ENCODE measurements around the gene RALA.
"Not testable (repeated sequence)": the region's sequence is repeated elsewhere in the genome, so short reads cannot be mapped to it uniquely, and the experiment has no call there.

The RALA gene

DNA sequence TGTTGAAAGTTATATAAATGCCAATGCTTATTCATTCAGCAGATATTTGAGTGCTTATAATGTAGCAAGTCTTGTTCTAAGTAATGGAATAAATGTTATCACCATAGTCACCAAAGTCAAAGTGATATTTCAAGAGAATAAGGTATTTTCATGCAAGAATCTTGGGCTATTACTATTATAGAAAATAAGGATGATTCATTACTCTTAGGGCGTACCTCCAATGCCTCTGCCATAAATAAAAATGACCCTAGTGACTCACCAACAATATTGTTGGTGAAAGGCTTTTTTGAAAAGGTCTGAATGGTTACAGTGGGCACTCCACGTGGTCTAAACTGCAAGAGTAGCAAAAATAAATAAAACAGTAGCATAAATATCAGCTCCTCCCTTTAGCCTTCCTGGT, 68.4 kb downstream of the RALA start:
- DNase-seq, result no peak

DNA sequence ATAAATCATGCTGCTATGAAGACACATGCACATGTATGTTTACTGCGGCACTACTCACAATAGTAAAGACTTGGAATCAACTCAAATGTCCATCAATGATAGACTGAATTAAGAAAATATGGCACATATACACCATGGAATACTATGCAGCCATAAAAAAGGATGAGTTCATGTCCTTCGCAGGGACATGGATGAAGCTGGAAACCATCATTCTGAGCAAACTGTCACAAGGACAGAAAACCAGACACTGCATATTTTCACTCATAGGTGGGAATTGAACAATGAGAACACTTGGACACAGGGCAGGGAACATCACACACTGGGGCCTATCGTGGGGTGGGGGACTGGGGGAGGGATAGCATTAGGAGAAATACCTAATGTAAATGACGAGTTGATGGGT, 69.7 kb downstream of the RALA start:
- DNase-seq, result not testable (repeated sequence)

DNA sequence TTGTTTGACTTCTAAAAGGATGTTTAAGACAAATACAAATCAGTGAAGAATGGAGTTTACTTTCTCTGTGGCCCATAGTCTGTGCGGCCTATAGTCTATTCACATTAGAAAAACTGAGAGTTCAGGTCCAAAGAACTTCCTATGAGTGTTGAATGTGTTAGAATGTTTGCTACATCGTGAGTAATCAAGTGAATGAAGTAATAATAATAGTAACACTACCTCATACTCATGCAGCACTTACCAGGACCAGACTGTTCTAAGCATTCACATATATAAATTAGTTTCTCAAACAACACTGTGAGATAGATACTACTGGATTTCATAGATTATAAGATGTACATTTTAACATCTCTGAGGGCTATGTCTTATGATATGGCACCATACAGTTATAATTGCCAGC, 70.4 kb downstream of the RALA start:
- DNase-seq, result no peak

- DNase-seq, result no peak
Observed at GRCh38 chr7:39695852-39696586, 72.6 kb downstream of the RALA start.

DNA sequence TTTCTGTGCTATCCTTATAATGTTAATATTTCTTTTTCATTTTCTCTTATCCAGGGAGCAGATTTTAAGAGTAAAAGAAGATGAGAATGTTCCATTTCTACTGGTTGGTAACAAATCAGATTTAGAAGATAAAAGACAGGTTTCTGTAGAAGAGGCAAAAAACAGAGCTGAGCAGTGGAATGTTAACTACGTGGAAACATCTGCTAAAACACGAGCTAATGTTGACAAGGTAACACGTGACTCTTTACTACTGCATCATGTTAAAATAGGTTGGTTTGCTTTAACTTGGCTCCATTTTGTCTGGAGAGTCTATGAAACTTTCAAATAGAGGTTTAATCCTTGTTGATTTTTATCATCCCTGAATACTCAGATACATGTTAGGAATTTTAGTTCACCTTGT, 73.3 kb downstream of the RALA start:
- no peak for DNase-seq

DNA sequence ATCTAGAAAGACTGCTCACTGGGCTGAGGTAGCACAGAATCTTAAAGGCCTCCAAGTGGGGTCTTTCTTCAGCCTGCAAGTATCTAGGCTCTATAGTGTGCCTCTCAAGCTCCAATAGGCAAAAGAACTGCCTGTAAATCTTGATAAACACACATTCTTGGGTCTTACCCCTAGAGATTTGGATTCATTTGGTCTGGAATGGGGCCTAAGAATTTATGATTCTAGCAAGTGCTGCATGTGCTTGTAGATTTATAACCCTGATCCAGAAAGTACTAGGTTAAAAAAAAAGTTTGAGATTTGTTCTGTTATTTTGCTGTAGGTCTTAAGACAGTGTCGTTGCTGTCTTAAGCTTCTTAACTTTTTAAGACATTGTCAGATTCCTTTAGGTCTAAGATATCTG, 74.1 kb downstream of the RALA start:
- DNase-seq, result no peak

GRCh38 chr7:39700165-39700564, 76.8 kb downstream of the RALA start:
- no peak for DNase-seq

GRCh38 chr7:39700932-39701331, 77.6 kb downstream of the RALA start:
- DNase-seq, result peak; percentile 38

DNA sequence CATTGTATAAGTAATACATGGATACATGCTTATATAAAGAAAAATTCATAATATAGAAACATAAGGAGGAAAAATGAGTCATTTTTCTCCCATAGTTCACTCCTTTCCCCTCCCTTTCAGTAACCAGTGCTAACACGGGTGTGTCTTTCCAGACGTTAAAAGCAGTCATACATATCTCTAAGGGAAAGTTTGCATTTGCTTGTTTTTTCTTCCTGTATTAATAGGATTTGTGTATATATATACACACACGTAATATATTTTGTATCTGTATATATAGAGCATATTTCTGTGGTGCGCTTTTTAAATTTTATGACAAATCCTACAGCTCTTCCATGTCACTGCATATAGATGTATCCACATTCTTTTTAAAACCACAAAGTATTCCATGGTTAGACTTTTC, 78.8 kb downstream of the RALA start:
- DNase-seq, result no peak

DNA sequence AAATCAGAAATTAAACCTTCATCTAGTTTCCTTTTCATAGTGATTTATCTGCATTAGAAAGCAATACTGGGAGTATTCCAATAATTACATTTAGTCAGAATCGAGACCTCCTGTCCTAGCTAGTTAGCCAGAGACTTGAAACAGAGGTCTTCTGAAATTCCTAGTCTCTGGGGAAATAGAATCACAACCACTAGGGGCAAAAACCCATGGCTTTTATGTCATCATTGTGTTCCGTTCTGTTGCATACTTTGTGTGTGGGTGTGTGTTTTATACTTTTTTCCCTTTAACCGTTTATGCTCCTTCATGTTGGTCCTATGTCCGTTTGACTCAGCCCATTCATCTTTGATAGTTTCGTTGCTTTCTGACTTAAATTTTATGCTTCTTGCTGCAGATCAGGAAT, 79.8 kb downstream of the RALA start:
- DNase-seq, result no peak

DNA sequence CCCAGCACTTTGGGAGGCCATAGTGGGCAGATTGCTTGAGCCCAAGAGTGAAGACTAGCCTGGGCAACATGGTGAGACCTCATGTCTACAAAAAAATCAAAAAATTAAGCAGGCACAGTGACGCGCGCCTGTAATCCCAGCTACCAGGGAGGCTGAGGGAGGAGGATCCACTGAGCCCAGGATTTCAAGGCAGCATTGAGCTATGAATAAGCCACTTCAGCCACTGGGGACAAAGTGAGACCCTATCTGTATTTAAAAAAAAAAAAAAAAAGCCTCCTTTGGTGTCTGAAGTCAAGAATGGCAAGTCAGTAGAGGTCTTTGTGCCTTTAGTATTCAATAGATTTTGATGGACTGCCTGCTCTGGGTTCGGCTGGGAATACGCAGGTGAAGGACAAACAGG, 85.7 kb downstream of the RALA start:
- DNase-seq, result no peak

- DNase-seq, result no peak
Observed at GRCh38 chr7:39709768-39710311, 86.5 kb downstream of the RALA start.

DNA sequence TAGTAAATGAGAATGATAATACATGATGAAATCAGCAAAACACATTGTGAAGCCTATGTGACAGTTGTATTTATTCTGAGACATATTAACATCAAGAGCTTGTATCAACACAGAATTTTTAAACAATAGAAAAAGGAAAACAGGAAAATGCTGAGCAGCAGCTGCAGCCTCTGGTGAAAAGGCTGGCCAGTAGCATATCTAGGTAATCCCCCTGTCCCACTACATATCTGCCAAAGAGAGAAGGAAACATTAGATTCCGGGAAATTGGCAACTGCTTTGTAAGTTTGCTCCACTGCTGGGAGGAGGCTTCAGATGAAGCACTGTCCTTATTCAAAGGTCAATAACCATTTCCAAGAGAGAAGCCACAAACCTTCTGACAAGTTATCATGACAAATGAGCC, 89.4 kb downstream of the RALA start:
- DNase-seq, result no peak

DNA sequence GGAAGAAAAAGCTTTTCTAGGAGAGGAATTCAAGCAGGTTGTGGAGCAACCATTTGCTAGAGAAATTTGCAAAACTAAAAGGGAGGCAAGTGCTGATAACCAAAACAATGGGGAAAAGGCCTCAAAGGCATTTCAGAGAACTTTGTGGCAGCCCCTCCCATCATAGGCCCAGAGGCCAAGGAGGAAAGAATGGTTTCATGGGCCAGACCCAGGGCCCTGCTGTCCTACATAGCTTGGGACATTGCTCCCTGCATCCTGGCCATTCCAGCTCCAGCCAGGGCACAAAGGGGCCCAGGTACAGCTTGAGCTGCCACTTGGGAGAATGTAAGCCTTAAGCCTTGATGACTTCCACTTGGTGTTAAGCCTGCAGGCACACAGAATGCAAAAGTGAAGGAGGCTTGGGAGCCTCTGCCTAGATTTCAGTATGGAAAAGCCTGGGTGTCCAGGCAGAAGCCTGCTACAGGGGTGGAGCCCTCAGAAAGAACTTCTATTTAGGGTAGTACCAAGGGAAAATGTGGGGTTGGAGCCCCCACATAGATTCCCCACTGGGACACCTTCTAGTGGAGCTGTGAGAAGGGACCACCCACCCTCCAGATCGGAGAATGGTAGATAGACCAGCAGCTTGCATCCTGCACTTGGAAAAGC, 91.2 kb downstream of the RALA start:
- no peak for DNase-seq

- no peak for DNase-seq
Observed at GRCh38 chr7:39720586-39720985, 97.2 kb downstream of the RALA start.

DNA sequence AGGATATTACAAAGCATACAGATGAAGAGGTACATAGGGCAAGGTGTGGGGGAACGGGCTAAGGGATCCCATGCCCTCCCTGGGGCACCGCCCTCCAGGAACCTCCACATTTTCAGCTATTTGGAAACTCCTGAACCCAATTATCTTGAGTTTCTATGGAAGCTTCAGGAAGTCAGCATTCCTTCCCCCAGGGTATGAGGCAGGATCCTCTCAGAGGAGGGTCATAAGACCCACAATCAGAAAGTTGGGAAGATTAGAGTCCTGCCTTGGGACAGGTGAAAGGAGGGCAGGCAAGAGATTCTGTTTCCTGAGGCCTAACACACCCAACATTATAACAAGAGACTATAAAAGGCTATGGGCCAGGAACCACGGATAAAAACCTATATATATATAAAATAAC, 98.0 kb downstream of the RALA start:
- DNase-seq, result no peak

DNA sequence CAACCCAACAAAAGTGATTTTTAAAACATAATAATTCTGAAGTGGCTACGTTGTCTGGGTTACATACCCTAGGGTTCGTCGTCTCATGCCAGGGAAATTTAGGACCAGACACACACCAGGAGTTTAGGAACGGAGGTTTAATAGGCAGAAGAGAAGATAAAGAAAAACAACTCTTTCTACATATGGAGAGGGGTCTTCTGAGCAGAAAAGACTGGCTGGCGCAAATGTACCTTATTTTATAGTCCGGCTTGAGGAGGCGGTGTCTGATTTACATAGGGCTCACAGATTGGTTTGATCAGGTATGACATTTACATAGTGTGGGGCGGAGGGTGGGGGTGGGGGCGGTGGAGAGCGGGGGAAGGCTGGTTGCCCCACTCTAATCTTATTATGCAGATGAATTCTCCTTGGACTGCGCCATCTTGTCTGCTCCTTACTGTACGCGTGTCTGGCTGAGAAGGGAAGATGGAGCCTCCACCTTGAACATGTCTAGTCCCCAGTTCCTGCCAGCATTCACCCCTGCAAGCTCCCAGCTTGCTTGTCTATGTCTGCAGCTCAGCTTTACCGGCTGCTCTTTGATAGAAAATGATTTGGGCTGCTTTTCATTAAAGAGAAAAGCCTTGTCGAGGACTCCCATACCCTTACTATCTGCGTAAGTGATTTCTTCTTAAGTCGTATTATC, 98.7 kb downstream of the RALA start:
- DNase-seq, result no peak

- DNase-seq, result no peak
Observed at GRCh38 chr7:39727231-39728012, 104.0 kb downstream of the RALA start.

- peak; percentile 97 for DNase-seq
Observed at GRCh38 chr7:39732837-39733804, 109.7 kb downstream of the RALA start.

DNA sequence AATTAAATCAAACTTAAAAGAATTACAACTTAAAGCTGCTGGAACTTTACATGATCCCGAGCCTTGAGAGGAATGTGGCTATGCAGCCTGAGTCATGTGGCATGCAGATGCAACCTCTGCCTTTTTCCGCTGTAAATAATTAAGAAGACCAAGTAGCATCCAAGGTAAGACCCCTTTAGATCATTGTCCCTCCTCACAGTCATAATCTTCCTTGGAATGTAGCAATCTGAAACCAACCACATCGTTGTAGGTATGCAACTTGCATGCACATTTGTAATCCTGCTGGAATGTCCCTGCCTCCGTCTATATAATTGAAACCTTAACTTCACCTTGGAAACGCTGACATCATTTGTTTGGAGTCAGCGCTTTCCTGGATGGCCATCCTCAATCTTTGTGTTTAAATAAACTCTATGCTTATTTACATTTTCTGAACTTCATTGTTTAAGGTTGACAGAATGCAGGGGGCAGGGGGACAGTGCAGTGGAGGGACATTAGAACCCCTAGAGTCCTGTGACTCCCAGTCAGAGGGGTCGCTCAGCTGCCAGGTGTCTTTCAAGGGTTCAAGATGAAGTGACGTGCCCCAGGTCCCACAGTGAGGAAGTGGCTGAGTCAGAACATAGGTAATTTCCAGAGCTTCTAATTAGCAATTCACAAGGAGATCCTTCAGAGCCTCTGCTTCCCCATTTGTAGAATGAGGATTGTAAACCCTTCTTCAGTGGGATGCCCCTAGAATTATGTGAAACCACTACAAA, 110.7 kb downstream of the RALA start:
- DNase-seq, result peak; percentile 41

GRCh38 chr7:39734633-39735004, 111.2 kb downstream of the RALA start:
- DNase-seq, result no peak

Measured in CD4-positive, alpha-beta T cell treated with Interferon gamma for 1 hour (primary cell).